Uterus (tissue), 2 donors: ENCODE results near the gene VPS26B.

ENCODE experiments used
- CTCF ChIP-seq, 4 experiments: fragments of 200-600 bp in 2 of 4; fragments of 450-650 bp in 2 of 4; sonication (generic) in 2 of 4; IDR thresholded peaks; one replicate each; pipeline ENCODE4 v1.5.1; 2016 to 2019; ENCODE audit warnings: antibody characterized with exemption in 4 of 4, mild to moderate bottlenecking in 2 of 4, moderate library complexity in 1 of 4
- POLR2A ChIP-seq, 2 donors: fragments of 450-650 bp; IDR thresholded peaks; one replicate each; pipeline ENCODE4 v1.6.1; 2016; ENCODE audit warnings: antibody characterized with exemption in 2 of 2, mild to moderate bottlenecking in 1 of 2, moderate library complexity in 1 of 2

- no peak for TF ChIP-seq CTCF (IDR thresholded peaks at IDR 0.05)
- no peak for TF ChIP-seq POLR2A (IDR thresholded peaks at IDR 0.05)
Observed at GRCh38 chr11:134248910-134249480, 24.5 kb downstream of the VPS26B start.
